GM12878 (cell line): Measurements from ENCODE around the gene FASTK. TPM values are rescaled to one million over a fixed set of nuclear protein-coding genes. Genes with fewer than 3 reads are reported as not detected.

Experiments used
- ATAC-seq: fragments of 200-7000 bp; cut with Tn5 transposase; 3 replicates; pipeline ENCODE4 v1.9.1; 2020; ENCODE audit warnings: mild to moderate bottlenecking, moderate library complexity
- BruUV-seq: library from RNA; stranded (reverse); fragments of 400-500 nt; replicated peaks from 2 replicates; lab custom pipeline; 2021; lab: Mats Ljungman, UMichigan
- CTCF ChIA-PET: fragments of 300-600 bp; sonication (Branson Sonifier 250); formaldehyde crosslinking; extraction: SDS; loops from one replicate; lab custom pipeline; 2021; ENCODE audit warnings: inconsistent platforms; lab: Yijun Ruan, JAX
- POLR2A ChIA-PET: fragments of 350-600 bp; formaldehyde crosslinking; extraction: SDS; loops from one replicate; lab custom pipeline; 2021; ENCODE audit warnings: inconsistent platforms; lab: Charles Lee
- RAD21 ChIA-PET: fragments of 300-600 bp; sonication (Branson Sonifier 250); formaldehyde crosslinking; loops from one replicate; lab custom pipeline; 2023; ENCODE audit warnings: antibody characterized with exemption; ENCODE audit not compliant: unreplicated experiment; lab: Charles Lee
- SMC1A ChIA-PET: fragments of 300-600 bp; sonication (Branson Sonifier 250); formaldehyde crosslinking; loops from one replicate; lab custom pipeline; 2023; ENCODE audit not compliant: unreplicated experiment, uncharacterized antibody; lab: Charles Lee
- DNase-seq: peaks from one replicate; pipeline ENCODE4 v3.0.0-alpha.2; 2011; ENCODE audit warnings: low read depth, low spot score
- FAIRE-seq: peaks from 3 replicates; lab custom pipeline; 2011; peaks lifted over from hg19 to GRCh38; lab: Jason Lieb, UNC
- H2AFZ ChIP-seq: 2 replicates; pipeline ENCODE4 v1.6.0; 2011; ENCODE audit warnings: low read depth, low read length, control low read depth; ENCODE audit not compliant: control insufficient read depth
- H3K27ac ChIP-seq: 2 replicates; pipeline ENCODE4 v1.5.1; 2011; ENCODE audit warnings: control low read depth; ENCODE audit not compliant: control insufficient read depth, insufficient read depth
- H3K27me3 ChIP-seq, 2 experiments: replicated peaks in 1 of 2; 2 replicates each; pipeline versions ENCODE4 v1.6.0 to v1.6.1; 2011; ENCODE audit warnings: low read length in 1 of 2; ENCODE audit not compliant: control insufficient read depth in 2 of 2, insufficient read depth in 2 of 2
- H3K36me3 ChIP-seq, 2 experiments: 2 replicates each; pipeline ENCODE4 v1.5.1; 2011; ENCODE audit warnings: low read length in 1 of 2; ENCODE audit not compliant: control insufficient read depth in 2 of 2, insufficient read depth in 2 of 2
- H3K4me1 ChIP-seq: 2 replicates; pipeline ENCODE4 v1.6.1; 2011; ENCODE audit warnings: mild to moderate bottlenecking, low read length, moderate library complexity, mixed read lengths; ENCODE audit not compliant: control insufficient read depth, insufficient read depth
- H3K4me2 ChIP-seq: 2 replicates; pipeline ENCODE4 v1.6.0; 2011; ENCODE audit warnings: control low read depth; ENCODE audit not compliant: control insufficient read depth, insufficient read depth
- H3K4me3 ChIP-seq: fragments of 200-600 bp; sonication (generic); 2 replicates; pipeline ENCODE4 v1.5.1; 2016
- H3K79me2 ChIP-seq: 2 replicates; pipeline ENCODE4 v1.6.0; 2011; ENCODE audit warnings: low read length; ENCODE audit not compliant: control insufficient read depth, insufficient read depth
- H3K9ac ChIP-seq: 2 replicates; pipeline ENCODE4 v1.8.0; 2011; ENCODE audit warnings: low read length, control low read depth, mixed read lengths; ENCODE audit not compliant: control insufficient read depth, insufficient read depth
- H3K9me3 ChIP-seq: replicated peaks from 3 replicates; pipeline ENCODE4 v1.5.1; 2011; ENCODE audit warnings: mild to moderate bottlenecking, low read length; ENCODE audit not compliant: control insufficient read depth, insufficient read depth
- H4K20me1 ChIP-seq: 2 replicates; pipeline ENCODE4 v1.6.0; 2011; ENCODE audit not compliant: control insufficient read depth, insufficient read depth
- CBX3 ChIP-seq: fragments of 200-600 bp; sonication (generic); IDR thresholded peaks from 2 replicates; pipeline ENCODE4 v1.6.1; 2016; ENCODE audit warnings: low read depth, borderline replicate concordance
- CEBPZ ChIP-seq: fragments of 150-350 bp; IDR thresholded peaks from 2 replicates; pipeline ENCODE4 v1.6.1; 2016; ENCODE audit warnings: low read depth, low read length
- CHD2 ChIP-seq: IDR thresholded peaks from 2 replicates; pipeline ENCODE4 v1.6.1; 2011; ENCODE audit warnings: low read depth, low read length, improper control_type of control experiment, borderline replicate concordance
- HCFC1 ChIP-seq: fragments of 150-350 bp; IDR thresholded peaks from 2 replicates; pipeline ENCODE4 v1.6.1; 2014; ENCODE audit warnings: low read length
- IKZF1 ChIP-seq: fragments of 450-650 bp; conservative IDR thresholded peaks from 2 replicates; pipeline ENCODE4 v1.6.1; 2017; ENCODE audit warnings: antibody characterized with exemption, mild to moderate bottlenecking
- KLF5 ChIP-seq: fragments of 450-650 bp; IDR thresholded peaks from 2 replicates; pipeline ENCODE4 v1.6.1; 2014; ENCODE audit warnings: mild to moderate bottlenecking; ENCODE audit not compliant: partially characterized antibody
- NR2F1 ChIP-seq: fragments of 450-650 bp; conservative IDR thresholded peaks from 2 replicates; pipeline ENCODE4 v1.6.1; 2017; ENCODE audit warnings: mild to moderate bottlenecking
- POLR2AphosphoS2 ChIP-seq: IDR thresholded peaks from 2 replicates; pipeline ENCODE4 v1.6.1; 2011; ENCODE audit warnings: low read depth, mild to moderate bottlenecking, low read length, improper control_type of control experiment, moderate library complexity
- POLR2AphosphoS5 ChIP-seq: IDR thresholded peaks from 2 replicates; pipeline ENCODE4 v1.6.1; 2011; ENCODE audit warnings: mild to moderate bottlenecking, low read length, inconsistent platforms
- RB1 ChIP-seq: fragments of 450-650 bp; formaldehyde crosslinking; IDR thresholded peaks from 2 replicates; pipeline ENCODE4 v1.6.1; 2017; ENCODE audit warnings: mild to moderate bottlenecking, borderline replicate concordance
- RELA ChIP-seq: fragments of 450-650 bp; IDR thresholded peaks from 2 replicates; pipeline ENCODE4 v1.8.0; 2014; ENCODE audit warnings: borderline replicate concordance; ENCODE audit not compliant: partially characterized antibody
- SUPT20H ChIP-seq: IDR thresholded peaks from 2 replicates; pipeline ENCODE4 v1.6.1; 2011; ENCODE audit warnings: low read depth, mild to moderate bottlenecking, low read length, moderate library complexity, borderline replicate concordance; ENCODE audit not compliant: control insufficient read depth
- TAF1 ChIP-seq: IDR thresholded peaks from 2 replicates; pipeline ENCODE4 v1.6.1; 2011; ENCODE audit warnings: mild to moderate bottlenecking, low read depth, low read length, borderline replicate concordance
- USF1 ChIP-seq: IDR thresholded peaks from 2 replicates; pipeline ENCODE4 v1.6.1; 2011; ENCODE audit warnings: borderline replicate concordance, low read depth, mild to moderate bottlenecking, moderate library complexity, mixed read lengths, low read length; ENCODE audit not compliant: insufficient read depth; ENCODE audit errors: extremely low read length
- WGBS: methylation state at CpG from one replicate; pipeline ENCODE4 v1.1.6; 2016; ENCODE audit warnings: low lambda C conversion rate; ENCODE audit not compliant: insufficient replicate concordance, insufficient coverage; ENCODE audit errors: missing lambda C conversion rate; 5-methylcytosine and 5-hydroxymethylcytosine counted together
- in situ Hi-C: fragments of 300-500 bp; cut with MboI; formaldehyde crosslinking; loops from 9 replicates; pipeline ENCODE4 v1.14.3; 2018; ENCODE audit warnings: mixed read lengths
- intact Hi-C: fragments of 100-400 bp; cut with micrococcal nuclease; formaldehyde crosslinking; loops from one replicate; pipeline ENCODE4 v1.14.2; 2022; ENCODE audit not compliant: unreplicated experiment
- polyA plus RNA-seq, 11 experiments: library from polyadenylated mRNA; depleted of rRNA in 4 of 11; unstranded in 6 of 11; stranded (reverse) in 5 of 11; fragments of >200 nt; fragmentation: Nextera tagmentation in 4 of 11; fragmentation: Illumina TruSeq in 1 of 11; extraction: Ambion mirVana in 4 of 11; extraction: Trizol in 1 of 11; gene quantifications; 1 replicate in 1 of 11; 2 replicates in 10 of 11; pipeline versions ENCODE4 v1.2.1 to v1.2.3, GENCODE V29; 2011 to 2016; ENCODE audit warnings: inconsistent platforms in 2 of 11, missing spikeins in 2 of 11, low read depth in 1 of 11
- total RNA-seq, 4 experiments: library from RNA; depleted of rRNA in 3 of 4; stranded (reverse); fragments of >200 nt in 3 of 4; fragmentation: Illumina TruSeq in 1 of 4; extraction: Trizol in 1 of 4; gene quantifications; 2 replicates each; pipeline versions ENCODE4 v1.2.1 to v1.2.3, GENCODE V29; 2013 to 2021
- TF ChIP-seq, protein P1 (sequence below): fragments of 450-650 bp; IDR thresholded peaks from 2 replicates; pipeline ENCODE4 v1.6.1; 2017; ENCODE audit warnings: borderline replicate concordance
- TF ChIP-seq, protein P2 (sequence below): fragments of 450-650 bp; IDR thresholded peaks from 2 replicates; pipeline ENCODE4 v1.6.1; 2017; ENCODE audit warnings: low read depth, mild to moderate bottlenecking, moderate library complexity
- TF ChIP-seq, protein P3 (sequence below): IDR thresholded peaks from 2 replicates; pipeline ENCODE4 v1.6.1; 2012; ENCODE audit warnings: low read depth, low read length, improper control_type of control experiment

Gene FASTK
- total and polyA plus RNA-seq, 10 of the 15 experiments (the other 5 are each of a cell fraction or from before 2014, with no cell fraction given), result 0.19 to 102 (median 54.5) TPM

GRCh38 chr7:151070574-151070960 is 10.0 kb downstream of the FASTK start:
- FAIRE-seq, result no peak
- no peak overlapping the region for H2AFZ ChIP-seq
- in situ Hi-C loops, result no loop called here
- H3K27ac ChIP-seq, result no peak overlapping the region
- intact Hi-C loops, result no loop called here
- no peak overlapping the region for H3K4me3 ChIP-seq
- ChIA-PET SMC1A (no interaction called here), CTCF (no interaction called here), RAD21 (no interaction called here), POLR2A (no interaction called here)
- no peaks in the 10 kb centered on the region for H3K79me2 ChIP-seq
- ATAC-seq, result no peak
- no peaks in the 10 kb centered on the region for H3K9me3 ChIP-seq
- TF ChIP-seq CBX3, result no peak
- TF ChIP-seq TAF1, result no peak
- TF ChIP-seq, protein P1, sequence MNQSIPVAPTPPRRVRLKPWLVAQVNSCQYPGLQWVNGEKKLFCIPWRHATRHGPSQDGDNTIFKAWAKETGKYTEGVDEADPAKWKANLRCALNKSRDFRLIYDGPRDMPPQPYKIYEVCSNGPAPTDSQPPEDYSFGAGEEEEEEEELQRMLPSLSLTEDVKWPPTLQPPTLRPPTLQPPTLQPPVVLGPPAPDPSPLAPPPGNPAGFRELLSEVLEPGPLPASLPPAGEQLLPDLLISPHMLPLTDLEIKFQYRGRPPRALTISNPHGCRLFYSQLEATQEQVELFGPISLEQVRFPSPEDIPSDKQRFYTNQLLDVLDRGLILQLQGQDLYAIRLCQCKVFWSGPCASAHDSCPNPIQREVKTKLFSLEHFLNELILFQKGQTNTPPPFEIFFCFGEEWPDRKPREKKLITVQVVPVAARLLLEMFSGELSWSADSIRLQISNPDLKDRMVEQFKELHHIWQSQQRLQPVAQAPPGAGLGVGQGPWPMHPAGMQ, result no peak
- TF ChIP-seq POLR2AphosphoS5, result no peak
- TF ChIP-seq CEBPZ, result no peak
- no peak for TF ChIP-seq USF1
- no peak for TF ChIP-seq RB1
- TF ChIP-seq POLR2AphosphoS2, result no peak
- no peak for TF ChIP-seq RELA
- TF ChIP-seq, protein P2, sequence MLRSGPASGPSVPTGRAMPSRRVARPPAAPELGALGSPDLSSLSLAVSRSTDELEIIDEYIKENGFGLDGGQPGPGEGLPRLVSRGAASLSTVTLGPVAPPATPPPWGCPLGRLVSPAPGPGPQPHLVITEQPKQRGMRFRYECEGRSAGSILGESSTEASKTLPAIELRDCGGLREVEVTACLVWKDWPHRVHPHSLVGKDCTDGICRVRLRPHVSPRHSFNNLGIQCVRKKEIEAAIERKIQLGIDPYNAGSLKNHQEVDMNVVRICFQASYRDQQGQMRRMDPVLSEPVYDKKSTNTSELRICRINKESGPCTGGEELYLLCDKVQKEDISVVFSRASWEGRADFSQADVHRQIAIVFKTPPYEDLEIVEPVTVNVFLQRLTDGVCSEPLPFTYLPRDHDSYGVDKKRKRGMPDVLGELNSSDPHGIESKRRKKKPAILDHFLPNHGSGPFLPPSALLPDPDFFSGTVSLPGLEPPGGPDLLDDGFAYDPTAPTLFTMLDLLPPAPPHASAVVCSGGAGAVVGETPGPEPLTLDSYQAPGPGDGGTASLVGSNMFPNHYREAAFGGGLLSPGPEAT, result no peak
- no peak for TF ChIP-seq HCFC1
- TF ChIP-seq CHD2, result no peak
- TF ChIP-seq SUPT20H, result no peak
- TF ChIP-seq NR2F1, result no peak
- TF ChIP-seq IKZF1, result no peak
- TF ChIP-seq KLF5, result no peak
- TF ChIP-seq, protein P3, sequence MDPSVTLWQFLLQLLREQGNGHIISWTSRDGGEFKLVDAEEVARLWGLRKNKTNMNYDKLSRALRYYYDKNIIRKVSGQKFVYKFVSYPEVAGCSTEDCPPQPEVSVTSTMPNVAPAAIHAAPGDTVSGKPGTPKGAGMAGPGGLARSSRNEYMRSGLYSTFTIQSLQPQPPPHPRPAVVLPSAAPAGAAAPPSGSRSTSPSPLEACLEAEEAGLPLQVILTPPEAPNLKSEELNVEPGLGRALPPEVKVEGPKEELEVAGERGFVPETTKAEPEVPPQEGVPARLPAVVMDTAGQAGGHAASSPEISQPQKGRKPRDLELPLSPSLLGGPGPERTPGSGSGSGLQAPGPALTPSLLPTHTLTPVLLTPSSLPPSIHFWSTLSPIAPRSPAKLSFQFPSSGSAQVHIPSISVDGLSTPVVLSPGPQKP, result no peak
- 95% methylated on average over 15 of the region's 15 CpGs for WGBS
- no peak overlapping the region for H3K9ac ChIP-seq
- BruUV-seq, result no TSS peak
- H3K4me1 ChIP-seq, result no peaks in the 10 kb centered on the region
- DNase-seq, result no peak
- no peak overlapping the region for H3K4me2 ChIP-seq
- no peaks in the 10 kb centered on the region for H4K20me1 ChIP-seq
- H3K27me3 ChIP-seq, result no peaks in the 10 kb centered on the region
- peaks cover 11 to 30% of the 10 kb centered on the region in 2 experiments; a peak in 3 of 4 replicates for H3K36me3 ChIP-seq
